ENCODE measurements around the gene AQP12B.

DNA sequence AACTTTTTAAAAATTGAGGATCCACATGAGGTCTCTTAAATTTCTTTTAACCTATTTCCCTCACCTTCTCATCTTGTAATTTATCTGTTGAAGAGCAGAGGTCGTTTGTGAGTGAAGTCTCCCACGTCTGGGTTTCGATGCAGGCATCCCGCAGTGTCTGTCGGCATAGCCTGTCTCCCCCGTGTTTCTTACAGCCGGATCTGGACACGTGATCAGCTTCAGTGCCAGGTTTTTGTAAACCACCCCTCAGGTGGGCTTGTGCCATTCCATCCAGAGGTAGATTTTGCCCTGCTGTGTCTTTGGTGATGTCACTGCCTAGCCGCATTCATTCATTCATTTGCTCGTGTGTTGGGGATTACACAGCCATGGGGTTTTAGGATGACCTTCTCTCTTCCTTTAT is 25.1 kb upstream of the AQP12B start:
- TF ChIP-seq POLR2AphosphoS5 (IDR thresholded peaks at IDR 0.05; ENCODE audit: low read depth, low read length) (no peak), POLR2A (IDR thresholded peaks at IDR 0.05; ENCODE audit: low read depth, low read length) (no peak), TAF1 (IDR thresholded peaks at IDR 0.05; ENCODE audit: low read depth, low read length) (no peak), POU2F2 (IDR thresholded peaks at IDR 0.05; ENCODE audit: low read depth, low read length) (no peak), SPI1 (IDR thresholded peaks at IDR 0.05; ENCODE audit: low read depth, low read length) (no peak)

Data from GM12891 (cell line).